ENCODE measurements around the gene SOX15.

DNA sequence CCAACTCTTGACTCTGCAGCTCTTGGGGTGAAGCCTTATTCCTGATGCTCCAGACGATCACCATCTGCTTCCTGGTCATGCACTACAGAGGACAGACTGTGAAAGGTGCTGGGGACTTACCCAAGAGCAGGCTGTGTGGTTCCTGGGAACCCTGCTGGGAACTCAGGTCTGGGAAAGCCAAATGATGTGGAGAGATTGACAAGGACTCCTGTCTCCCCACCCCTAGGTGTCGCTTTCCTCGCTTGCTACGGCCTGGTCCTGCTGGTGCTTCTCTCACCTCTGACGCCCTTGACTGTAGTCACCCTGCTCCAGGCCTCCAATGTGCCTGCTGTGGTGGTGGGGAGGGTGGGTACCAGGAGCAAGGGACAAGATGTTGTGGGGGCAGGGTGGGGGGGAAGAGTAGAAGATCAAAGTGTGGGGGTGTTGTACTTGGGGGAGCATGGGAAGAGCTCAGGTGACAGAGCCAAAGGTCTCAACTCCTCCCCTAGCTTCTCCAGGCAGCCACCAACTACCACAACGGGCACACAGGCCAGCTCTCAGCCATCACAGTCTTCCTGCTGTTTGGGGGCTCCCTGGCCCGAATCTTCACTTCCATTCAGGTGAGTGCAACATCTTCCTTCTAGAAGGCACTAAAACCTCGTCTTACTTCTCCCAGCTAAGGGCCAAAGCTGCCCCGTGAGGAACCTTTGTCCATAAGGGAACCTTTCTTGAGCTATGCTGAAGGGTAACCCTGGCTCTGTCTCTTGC, 3.0 kb downstream of the SOX15 start:
- TF ChIP-seq, protein P1, sequence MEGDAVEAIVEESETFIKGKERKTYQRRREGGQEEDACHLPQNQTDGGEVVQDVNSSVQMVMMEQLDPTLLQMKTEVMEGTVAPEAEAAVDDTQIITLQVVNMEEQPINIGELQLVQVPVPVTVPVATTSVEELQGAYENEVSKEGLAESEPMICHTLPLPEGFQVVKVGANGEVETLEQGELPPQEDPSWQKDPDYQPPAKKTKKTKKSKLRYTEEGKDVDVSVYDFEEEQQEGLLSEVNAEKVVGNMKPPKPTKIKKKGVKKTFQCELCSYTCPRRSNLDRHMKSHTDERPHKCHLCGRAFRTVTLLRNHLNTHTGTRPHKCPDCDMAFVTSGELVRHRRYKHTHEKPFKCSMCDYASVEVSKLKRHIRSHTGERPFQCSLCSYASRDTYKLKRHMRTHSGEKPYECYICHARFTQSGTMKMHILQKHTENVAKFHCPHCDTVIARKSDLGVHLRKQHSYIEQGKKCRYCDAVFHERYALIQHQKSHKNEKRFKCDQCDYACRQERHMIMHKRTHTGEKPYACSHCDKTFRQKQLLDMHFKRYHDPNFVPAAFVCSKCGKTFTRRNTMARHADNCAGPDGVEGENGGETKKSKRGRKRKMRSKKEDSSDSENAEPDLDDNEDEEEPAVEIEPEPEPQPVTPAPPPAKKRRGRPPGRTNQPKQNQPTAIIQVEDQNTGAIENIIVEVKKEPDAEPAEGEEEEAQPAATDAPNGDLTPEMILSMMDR (IDR thresholded peaks at IDR 0.05): peak; percentile 16
- no peak for TF ChIP-seq EZH2 (IDR thresholded peaks at IDR 0.05)
- TF ChIP-seq EZH2phosphoT487 (IDR thresholded peaks at IDR 0.05): no peak

Measured in neural progenitor cell (in vitro differentiated cells).